GM10248 (cell line): Measurements from ENCODE around the gene AKAP10.

ENCODE experiments used
- CTCF ChIA-PET: fragments of 300-600 bp; sonication (Branson Sonifier 250); formaldehyde crosslinking; extraction: SDS; loops from one replicate; lab custom pipeline; 2021; ENCODE audit warnings: antibody characterized with exemption; lab: Yijun Ruan, JAX
- POLR2A ChIA-PET: fragments of 350-650 bp; sonication (Branson Sonifier 250); formaldehyde crosslinking; extraction: SDS; loops from one replicate; lab custom pipeline; 2020; ENCODE audit warnings: antibody characterized with exemption; lab: Yijun Ruan, JAX
- DNase-seq: peaks from one replicate; pipeline ENCODE4 v3.0.0; 2012; ENCODE audit errors: extremely low spot score
- TF ChIP-seq, protein P1 (sequence below): IDR thresholded peaks from 2 replicates; pipeline ENCODE4 v1.5.1; 2012; ENCODE audit warnings: mild to moderate bottlenecking, low read depth; ENCODE audit errors: extremely low read depth, missing control alignments, control extremely low read depth

The AKAP10 gene

DNA sequence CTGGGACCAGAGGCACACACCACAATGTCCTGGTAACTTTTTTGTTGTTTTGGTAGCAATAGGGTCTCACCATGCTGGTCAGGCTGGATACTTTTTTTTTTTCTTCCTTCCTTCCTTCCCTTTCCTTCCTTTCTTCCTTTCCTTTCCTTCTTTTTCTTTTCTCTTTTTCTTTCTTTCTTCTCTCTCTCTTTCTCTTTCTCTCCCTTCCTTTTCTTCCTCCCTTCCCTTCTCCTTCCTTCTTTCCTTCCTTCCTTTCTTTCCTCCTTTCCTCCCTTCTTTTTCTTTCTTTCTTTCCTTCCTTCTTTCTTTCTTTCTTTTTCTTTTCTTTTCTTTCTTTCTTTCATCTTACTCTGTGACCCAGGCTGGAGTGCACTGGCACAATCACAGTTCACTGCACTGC lies 91.5 kb downstream of the AKAP10 start:
- no peak for DNase-seq
- CTCF ChIA-PET = no interaction called here
- POLR2A ChIA-PET = no interaction called here

DNA sequence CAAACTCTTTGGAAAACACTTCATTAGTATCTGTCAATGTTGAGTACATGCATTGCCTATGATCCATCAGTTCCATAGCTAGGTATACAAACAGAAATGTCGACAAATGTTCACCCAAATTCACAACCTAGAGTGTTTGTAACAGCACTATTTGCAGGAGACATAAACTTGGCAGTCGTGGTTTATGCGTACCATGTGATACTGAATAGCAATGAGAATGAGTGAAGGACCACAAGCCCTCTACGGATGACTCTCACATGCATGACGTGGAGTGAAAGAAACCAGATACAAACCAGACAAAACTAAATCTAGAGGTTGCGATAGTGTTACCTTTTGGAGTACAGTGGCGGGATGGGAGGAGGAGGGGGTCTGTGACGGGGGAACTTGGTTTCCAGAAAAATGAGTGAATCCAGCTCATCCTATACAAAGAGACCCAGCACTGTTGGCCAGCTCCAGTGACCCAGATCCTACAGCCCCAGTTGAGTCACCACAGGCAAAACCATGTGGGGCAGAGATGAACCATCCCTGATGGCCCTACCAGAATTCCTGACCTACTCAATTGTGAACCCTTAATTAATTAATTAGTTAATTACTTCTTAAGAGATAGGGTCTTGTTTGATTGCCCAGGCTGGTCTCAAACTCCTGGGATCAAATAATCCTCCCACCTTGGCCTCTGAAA lies 94.0 kb downstream of the AKAP10 start:
- no peak for DNase-seq
- ChIA-PET POLR2A (no interaction called here), CTCF (no interaction called here)
- TF ChIP-seq, protein P1, sequence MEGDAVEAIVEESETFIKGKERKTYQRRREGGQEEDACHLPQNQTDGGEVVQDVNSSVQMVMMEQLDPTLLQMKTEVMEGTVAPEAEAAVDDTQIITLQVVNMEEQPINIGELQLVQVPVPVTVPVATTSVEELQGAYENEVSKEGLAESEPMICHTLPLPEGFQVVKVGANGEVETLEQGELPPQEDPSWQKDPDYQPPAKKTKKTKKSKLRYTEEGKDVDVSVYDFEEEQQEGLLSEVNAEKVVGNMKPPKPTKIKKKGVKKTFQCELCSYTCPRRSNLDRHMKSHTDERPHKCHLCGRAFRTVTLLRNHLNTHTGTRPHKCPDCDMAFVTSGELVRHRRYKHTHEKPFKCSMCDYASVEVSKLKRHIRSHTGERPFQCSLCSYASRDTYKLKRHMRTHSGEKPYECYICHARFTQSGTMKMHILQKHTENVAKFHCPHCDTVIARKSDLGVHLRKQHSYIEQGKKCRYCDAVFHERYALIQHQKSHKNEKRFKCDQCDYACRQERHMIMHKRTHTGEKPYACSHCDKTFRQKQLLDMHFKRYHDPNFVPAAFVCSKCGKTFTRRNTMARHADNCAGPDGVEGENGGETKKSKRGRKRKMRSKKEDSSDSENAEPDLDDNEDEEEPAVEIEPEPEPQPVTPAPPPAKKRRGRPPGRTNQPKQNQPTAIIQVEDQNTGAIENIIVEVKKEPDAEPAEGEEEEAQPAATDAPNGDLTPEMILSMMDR = no peak

More for the DNA sequence above, 91.5 kb downstream of the AKAP10 start:
- TF ChIP-seq, protein P1 = no peak

DNA sequence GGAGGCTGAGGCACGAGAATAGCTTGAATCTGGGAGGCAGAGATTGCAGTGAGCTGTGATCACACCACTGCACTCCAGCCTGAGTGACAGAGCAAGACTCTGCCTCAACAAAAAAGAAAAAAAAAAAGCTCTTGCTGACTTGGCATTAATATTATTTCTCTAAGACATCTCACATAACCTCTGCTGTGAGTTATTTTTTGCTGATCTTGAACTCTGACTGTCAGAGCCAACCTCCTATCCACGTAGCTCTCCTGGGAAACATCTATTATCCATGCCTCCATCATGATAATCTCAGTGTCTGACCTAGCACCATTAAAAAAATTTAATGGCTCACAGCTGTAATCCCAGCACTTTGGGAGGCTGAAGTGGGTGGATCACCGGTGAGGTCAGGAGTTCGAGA lies 97.2 kb downstream of the AKAP10 start:
- ChIA-PET POLR2A (no interaction called here), CTCF (interaction anchor here (0.8 to 1.1 kb wide), 3 partner anchors 10 to 18 kb away, joined by 3 to 5 read pairs (median 3); no protein-coding TSS in a partner anchor)
- no peak for DNase-seq
- TF ChIP-seq, protein P1 = no peak

DNA sequence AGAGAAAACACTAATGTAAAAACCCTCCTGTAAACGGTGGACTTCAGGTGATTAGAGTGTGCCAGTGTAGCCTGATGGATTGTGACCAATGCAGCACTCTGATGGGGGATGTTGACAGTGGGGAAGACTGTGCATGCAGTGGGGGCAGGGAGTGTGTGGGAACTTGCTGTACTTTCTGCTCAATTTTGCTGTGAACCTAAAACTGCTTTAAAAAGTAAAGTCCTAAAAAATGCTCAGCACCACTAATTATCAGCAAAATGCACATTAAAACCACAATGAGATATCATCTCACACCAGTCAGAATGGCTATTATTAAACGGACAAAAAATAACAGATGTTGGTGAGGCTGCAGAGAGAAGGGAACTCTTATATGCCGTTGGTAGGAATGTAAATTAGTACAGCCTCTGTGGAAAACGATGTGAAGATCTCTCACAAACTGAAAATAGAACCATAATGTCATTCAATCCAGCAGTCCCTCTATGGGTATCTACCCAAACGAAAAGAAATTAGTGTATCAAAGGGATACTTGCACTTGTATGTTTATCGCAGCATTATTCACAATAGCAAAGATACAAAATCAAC lies 100.2 kb downstream of the AKAP10 start:
- DNase-seq = no peak
- ChIA-PET POLR2A (no interaction called here), CTCF (no interaction called here)
- TF ChIP-seq, protein P1 = no peak

DNA sequence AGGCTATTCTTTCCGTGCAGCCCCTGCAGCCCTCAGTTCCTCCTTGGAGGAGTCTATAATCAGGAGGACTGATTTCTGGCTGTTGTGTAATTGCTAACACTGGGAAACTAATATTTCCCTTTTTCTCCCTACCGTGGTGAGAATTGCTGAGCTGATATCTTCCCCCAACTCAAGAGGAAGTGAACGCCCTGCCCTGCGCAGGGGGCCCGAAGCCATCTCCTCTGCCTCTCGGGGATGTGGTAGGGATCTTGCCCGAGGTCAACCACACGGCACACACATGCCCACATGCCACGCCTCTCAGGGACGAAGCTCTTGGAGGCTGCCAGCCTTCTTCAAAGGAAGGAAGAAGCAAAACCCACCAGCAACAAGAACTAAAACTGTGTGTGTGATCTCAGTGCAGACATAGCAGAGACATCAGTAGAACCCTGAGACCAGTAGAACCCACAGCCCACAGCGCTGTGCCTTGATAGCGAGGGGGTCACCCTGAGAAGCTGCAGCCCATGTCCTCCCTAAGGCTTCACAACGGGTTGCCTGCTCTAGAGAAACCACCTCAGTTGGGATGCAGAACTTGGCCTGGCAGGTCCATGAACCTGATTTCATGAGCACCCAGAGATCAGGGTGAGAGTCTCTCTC lies 101.0 kb downstream of the AKAP10 start:
- POLR2A ChIA-PET = no interaction called here
- TF ChIP-seq, protein P1 = no peak
- CTCF ChIA-PET = no interaction called here
- DNase-seq = no peak

DNA sequence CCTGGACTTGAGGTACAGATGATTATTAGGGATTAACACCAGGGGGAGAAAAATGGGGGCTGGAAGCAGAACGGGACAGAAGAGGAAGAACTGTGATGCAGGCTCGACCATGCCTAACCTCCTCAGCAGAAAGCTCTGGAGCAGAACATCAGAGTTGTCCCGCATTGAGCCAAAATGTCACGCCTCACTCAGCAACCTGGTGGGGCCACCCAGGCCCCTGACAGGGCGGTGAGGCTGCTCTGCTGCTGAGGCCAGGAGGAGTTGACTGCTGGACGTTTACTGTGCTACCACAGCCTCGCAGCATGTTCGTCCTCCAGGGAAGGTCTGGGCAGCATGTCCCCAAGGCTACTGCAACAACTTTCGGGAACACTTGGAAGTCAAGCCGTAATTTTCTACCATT lies 103.4 kb downstream of the AKAP10 start:
- DNase-seq = no peak
- ChIA-PET POLR2A (no interaction called here), CTCF (interaction anchor here (1.2 to 1.5 kb wide), 2 partner anchors 13 to 15 kb away, joined by 4 read pairs; no protein-coding TSS in a partner anchor)
- TF ChIP-seq, protein P1 = no peak
